ENCODE results near the gene RPLP2.

DNA sequence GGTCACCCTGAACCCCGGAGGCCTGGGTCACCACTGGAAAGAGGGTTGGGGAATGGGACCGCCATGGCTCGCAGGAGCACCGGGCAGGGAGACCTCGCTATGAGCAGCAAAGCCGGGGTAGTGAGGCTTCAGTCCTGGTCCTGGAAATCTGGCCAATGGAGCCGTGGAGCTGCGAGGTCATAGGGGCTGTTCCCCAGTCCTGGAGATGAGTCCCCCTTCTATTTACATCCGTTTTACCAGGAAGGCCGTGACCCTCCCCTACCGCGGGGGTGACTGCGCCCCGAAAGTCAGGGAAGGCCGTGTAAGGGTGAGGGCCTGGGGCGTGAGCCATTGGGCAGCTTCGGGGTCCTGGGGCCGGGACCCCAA, 5.2 kb upstream of the RPLP2 start:
- TF ChIP-seq EZH2 (IDR thresholded peaks at IDR 0.05; ENCODE audit: low read length) = no peak
- TF ChIP-seq, protein P1, sequence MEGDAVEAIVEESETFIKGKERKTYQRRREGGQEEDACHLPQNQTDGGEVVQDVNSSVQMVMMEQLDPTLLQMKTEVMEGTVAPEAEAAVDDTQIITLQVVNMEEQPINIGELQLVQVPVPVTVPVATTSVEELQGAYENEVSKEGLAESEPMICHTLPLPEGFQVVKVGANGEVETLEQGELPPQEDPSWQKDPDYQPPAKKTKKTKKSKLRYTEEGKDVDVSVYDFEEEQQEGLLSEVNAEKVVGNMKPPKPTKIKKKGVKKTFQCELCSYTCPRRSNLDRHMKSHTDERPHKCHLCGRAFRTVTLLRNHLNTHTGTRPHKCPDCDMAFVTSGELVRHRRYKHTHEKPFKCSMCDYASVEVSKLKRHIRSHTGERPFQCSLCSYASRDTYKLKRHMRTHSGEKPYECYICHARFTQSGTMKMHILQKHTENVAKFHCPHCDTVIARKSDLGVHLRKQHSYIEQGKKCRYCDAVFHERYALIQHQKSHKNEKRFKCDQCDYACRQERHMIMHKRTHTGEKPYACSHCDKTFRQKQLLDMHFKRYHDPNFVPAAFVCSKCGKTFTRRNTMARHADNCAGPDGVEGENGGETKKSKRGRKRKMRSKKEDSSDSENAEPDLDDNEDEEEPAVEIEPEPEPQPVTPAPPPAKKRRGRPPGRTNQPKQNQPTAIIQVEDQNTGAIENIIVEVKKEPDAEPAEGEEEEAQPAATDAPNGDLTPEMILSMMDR (optimal IDR thresholded peaks at IDR 0.05 in 1 of 3, IDR thresholded peaks at IDR 0.05 in 1 of 3, conservative IDR thresholded peaks at IDR 0.05 in 1 of 3; ENCODE audit: extremely low read depth in 1 of 3, insufficient read depth in 2 of 3, low read length in 3 of 3) = no peak
